Measurements from ENCODE around the gene MYO9A.

- TF ChIP-seq POLR2A (IDR thresholded peaks at IDR 0.05), result no peak
- TF ChIP-seq CTCF (IDR thresholded peaks at IDR 0.05), result no peak
Observed at GRCh38 chr15:72034351-72034750, 83.6 kb downstream of the MYO9A start.

All from thyroid gland (tissue), 4 donors.